Right lobe of liver (tissue), 6 donors: ENCODE results near the gene MTHFS. TPM values are rescaled to one million over a fixed set of nuclear protein-coding genes. Genes with fewer than 3 reads are reported as not detected.

Source experiments
- ATAC-seq, 4 donors: fragments of 200-7000 bp; cut with Tn5 transposase; one replicate each; pipeline ENCODE4 v1.9.1; 2020; ENCODE audit warnings: mild to moderate bottlenecking in 4 of 4, moderate library complexity in 4 of 4
- DNase-seq, 3 donors: peaks; one replicate each; pipeline ENCODE4 v3.0.0-alpha.2; 2020
- H3K27ac ChIP-seq, 3 donors: fragments of 200-600 bp; one replicate each; pipeline ENCODE4 v1.8.0; 2022
- H3K27me3 ChIP-seq, 2 donors: fragments of 200-600 bp; one replicate each; pipeline ENCODE4 v1.8.0; 2022
- H3K36me3 ChIP-seq, 4 donors: fragments of 200-600 bp; sonication (generic) in 1 of 4; one replicate each; pipeline versions ENCODE4 v1.5.1 to v1.8.0; 2017 to 2022; ENCODE audit warnings: control low read depth in 1 of 4
- H3K4me1 ChIP-seq, 4 donors: fragments of 200-600 bp; sonication (generic) in 1 of 4; one replicate each; pipeline versions ENCODE4 v1.5.1 to v1.8.0; 2017 to 2022; ENCODE audit warnings: control low read depth in 1 of 4
- H3K4me3 ChIP-seq, 3 donors: fragments of 200-600 bp; one replicate each; pipeline ENCODE4 v1.8.0; 2022
- H3K9me3 ChIP-seq, 4 donors: fragments of 200-600 bp; sonication (generic) in 1 of 4; one replicate each; pipeline versions ENCODE4 v1.5.1 to v1.8.0; 2017 to 2022; ENCODE audit warnings: control low read depth in 1 of 4
- POLR2A ChIP-seq: fragments of 450-650 bp; IDR thresholded peaks from one replicate; pipeline ENCODE4 v1.6.1; 2017; ENCODE audit warnings: antibody characterized with exemption, mild to moderate bottlenecking
- WGBS: methylation state at CpG from one replicate; pipeline ENCODE4 v1.1.6; 2018; ENCODE audit warnings: low coverage, low lambda C conversion rate; ENCODE audit not compliant: insufficient coverage; ENCODE audit errors: missing lambda C conversion rate; 5-methylcytosine and 5-hydroxymethylcytosine counted together
- intact Hi-C, 2 donors: fragments of 100-400 bp; cut with DNase I; formaldehyde crosslinking; loops; one replicate each; pipeline versions ENCODE4 v1.11.2 to v1.14.1; 2022
- total RNA-seq, 6 experiments: library from RNA; depleted of rRNA in 2 of 6; stranded (reverse); fragments of >200 nt in 2 of 6; fragmentation: NEBNext Ultra II Directional in 3 of 6; extraction: Animal tissue kit (Norgen Biotek cat#: 25700) in 3 of 6; gene quantifications; one replicate each; pipeline versions ENCODE4 v1.1.0 to v1.2.4, GENCODE V29; 2016 to 2023
- TF ChIP-seq, protein P1 (sequence below), 4 donors: fragments of 200-600 bp in 3 of 4; fragments of 450-650 bp in 1 of 4; IDR thresholded peaks; one replicate each; pipeline versions ENCODE4 v1.5.1 to v1.8.0; 2016 to 2022; ENCODE audit warnings: antibody characterized with exemption in 4 of 4, mild to moderate bottlenecking in 2 of 4
- donor health status: DM: no; HTN: yes; CAD: no.
- donor health status: DM: no; HTN: no; CAD: no.
- donor health status: DM: no; HTN: no; CAD: no.
- donor health status: DM: no; HTN: yes; CAD: no.
- donor health status: DM: no; HTN: yes; CAD: no.

MTHFS gene
- total RNA-seq, 6 experiments from 2014 or later = 82.7 to 186 (median 158) TPM

DNA sequence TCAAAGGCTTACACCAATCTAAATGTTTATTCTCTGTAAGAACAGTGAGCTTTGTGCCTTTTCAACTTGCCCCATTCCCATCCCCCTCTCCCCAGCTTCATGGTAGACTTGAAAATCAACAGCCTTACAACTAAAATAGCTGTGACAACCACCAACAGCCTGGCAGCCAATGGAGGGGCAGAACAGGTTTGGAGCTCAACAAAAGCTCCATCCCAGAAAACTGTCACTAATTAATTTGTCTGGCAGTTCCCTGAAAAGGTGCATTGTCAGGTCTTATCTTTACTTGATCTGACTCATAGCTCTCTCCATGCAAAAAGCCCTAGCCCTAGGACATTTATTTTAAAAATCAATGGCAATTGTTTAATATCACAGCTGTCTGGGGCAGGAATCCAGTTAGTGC lies 22.6 kb downstream of the MTHFS start:
- intact Hi-C loops = no loop called here
- H3K4me3 ChIP-seq = no peak overlapping the region
- TF ChIP-seq, protein P1, sequence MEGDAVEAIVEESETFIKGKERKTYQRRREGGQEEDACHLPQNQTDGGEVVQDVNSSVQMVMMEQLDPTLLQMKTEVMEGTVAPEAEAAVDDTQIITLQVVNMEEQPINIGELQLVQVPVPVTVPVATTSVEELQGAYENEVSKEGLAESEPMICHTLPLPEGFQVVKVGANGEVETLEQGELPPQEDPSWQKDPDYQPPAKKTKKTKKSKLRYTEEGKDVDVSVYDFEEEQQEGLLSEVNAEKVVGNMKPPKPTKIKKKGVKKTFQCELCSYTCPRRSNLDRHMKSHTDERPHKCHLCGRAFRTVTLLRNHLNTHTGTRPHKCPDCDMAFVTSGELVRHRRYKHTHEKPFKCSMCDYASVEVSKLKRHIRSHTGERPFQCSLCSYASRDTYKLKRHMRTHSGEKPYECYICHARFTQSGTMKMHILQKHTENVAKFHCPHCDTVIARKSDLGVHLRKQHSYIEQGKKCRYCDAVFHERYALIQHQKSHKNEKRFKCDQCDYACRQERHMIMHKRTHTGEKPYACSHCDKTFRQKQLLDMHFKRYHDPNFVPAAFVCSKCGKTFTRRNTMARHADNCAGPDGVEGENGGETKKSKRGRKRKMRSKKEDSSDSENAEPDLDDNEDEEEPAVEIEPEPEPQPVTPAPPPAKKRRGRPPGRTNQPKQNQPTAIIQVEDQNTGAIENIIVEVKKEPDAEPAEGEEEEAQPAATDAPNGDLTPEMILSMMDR (IDR thresholded peaks at IDR 0.05) = no peak
- TF ChIP-seq POLR2A = no peak
- peak overlapping the region in 1 of 3 donors; percentile 41 for H3K27ac ChIP-seq
- peaks cover 0 to 36% (median 3%) of the 10 kb centered on the region in 4 donors for H3K4me1 ChIP-seq
- H3K27me3 ChIP-seq = no peaks in the 10 kb centered on the region
- H3K9me3 ChIP-seq = peaks cover 0 to 5% (median 2%) of the 10 kb centered on the region in 4 donors
- peaks cover 0 to 26% (median 5%) of the 10 kb centered on the region in 4 donors for H3K36me3 ChIP-seq
- DNase-seq (no peak), ATAC-seq (peak; percentile 45 to 69 (median 53))

GRCh38 chr15:79872358-79873017 lies 24.3 kb downstream of the MTHFS start:
- no peaks in the 10 kb centered on the region for H3K27me3 ChIP-seq
- no peak for DNase-seq
- intact Hi-C loops = no loop called here
- peak; percentile 21 to 44 (median 36) for ATAC-seq
- no peaks in the 10 kb centered on the region for H3K9me3 ChIP-seq
- H3K4me3 ChIP-seq = no peak overlapping the region
- H3K4me1 ChIP-seq = peaks cover 0 to 37% (median 3%) of the 10 kb centered on the region in 4 donors
- H3K36me3 ChIP-seq = peaks cover 0 to 27% (median 7%) of the 10 kb centered on the region in 4 donors
- 43% methylated on average over 5 of the region's 8 CpGs for WGBS
- H3K27ac ChIP-seq = peak overlapping the region in 1 of 3 donors; percentile 20
- TF ChIP-seq, protein P1 (IDR thresholded peaks at IDR 0.05) = no peak
- TF ChIP-seq POLR2A = no peak

GRCh38 chr15:79868554-79868953 lies 28.3 kb downstream of the MTHFS start:
- Histone ChIP-seq H3K4me3 (no peak overlapping the region), H3K36me3 (peaks cover 0 to 36% (median 11%) of the 10 kb centered on the region in 4 donors), H3K27ac (no peak overlapping the region), H3K27me3 (no peaks in the 10 kb centered on the region), H3K9me3 (no peaks in the 10 kb centered on the region), H3K4me1 (peaks cover 0 to 52% (median 10%) of the 10 kb centered on the region in 4 donors)
- DNase-seq = no peak
- intact Hi-C loops = no loop called here
- 37% methylated on average over 2 of the region's 2 CpGs for WGBS
- TF ChIP-seq, protein P1 (IDR thresholded peaks at IDR 0.05) = no peak
- TF ChIP-seq POLR2A = no peak
- peak in 2 of 4 donors; percentile 13 to 20 for ATAC-seq

DNA sequence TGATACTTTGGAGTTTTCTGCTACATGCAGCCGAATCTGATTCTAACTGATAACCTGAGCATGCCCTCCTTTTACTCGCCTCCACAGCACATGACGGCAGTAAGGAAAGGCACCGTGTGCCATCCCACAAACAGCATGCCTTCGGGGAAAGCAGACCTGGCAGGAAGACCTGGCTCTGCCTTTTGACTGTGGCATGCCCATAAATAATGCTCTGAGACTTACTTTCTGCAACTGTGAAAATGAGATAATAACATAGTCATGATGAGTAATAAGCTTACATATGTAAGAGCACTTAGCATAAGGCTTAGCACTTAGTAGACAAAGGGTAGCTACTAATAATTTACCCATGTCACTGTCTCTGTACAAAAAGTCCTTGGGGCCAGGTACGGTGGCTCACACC lies 32.9 kb downstream of the MTHFS start:
- peaks cover 0 to 41% (median 7%) of the 10 kb centered on the region in 4 donors for H3K4me1 ChIP-seq
- H3K27ac ChIP-seq = no peak overlapping the region
- WGBS = 88% methylated on average over 5 of the region's 6 CpGs
- H3K27me3 ChIP-seq = no peaks in the 10 kb centered on the region
- ATAC-seq = no peak
- no peak overlapping the region for H3K4me3 ChIP-seq
- DNase-seq = no peak
- no peaks in the 10 kb centered on the region for H3K9me3 ChIP-seq
- peaks cover 0 to 14% (median 6%) of the 10 kb centered on the region in 4 donors for H3K36me3 ChIP-seq
- intact Hi-C loops = no loop called here
- TF ChIP-seq, protein P1 (IDR thresholded peaks at IDR 0.05) = no peak
- TF ChIP-seq POLR2A = no peak
